Thoracic aorta (tissue), 2 donors: Measurements from ENCODE around the gene MS4A15. TPM values are rescaled to one million over a fixed set of nuclear protein-coding genes. Genes with fewer than 3 reads are reported as not detected.

Source experiments
- ATAC-seq: fragments of 150-250 bp; one replicate; pipeline ENCODE4 v1.8.0; 2017; ENCODE audit warnings: low read depth; ENCODE audit not compliant: insufficient number of reproducible peaks, low FRiP score
- DNase-seq: peaks from one replicate; pipeline ENCODE4 v3.0.0-alpha.2; 2020; ENCODE audit warnings: low spot score
- H3K27ac ChIP-seq, 2 donors: fragments of 200-600 bp; sonication (generic); 1 replicate in 1 of 2; 2 replicates in 1 of 2; pipeline ENCODE4 v1.5.1; 2016; ENCODE audit warnings: mild to moderate bottlenecking in 2 of 2, moderate library complexity in 2 of 2
- H3K27me3 ChIP-seq: fragments of 200-600 bp; sonication (generic); replicated peaks from 2 replicates; pipeline ENCODE4 v1.6.0; 2016; ENCODE audit warnings: mild to moderate bottlenecking; ENCODE audit not compliant: insufficient read depth
- H3K36me3 ChIP-seq: fragments of 200-600 bp; sonication (generic); one replicate; pipeline ENCODE4 v1.5.1; 2016
- H3K4me1 ChIP-seq, 2 donors: fragments of 200-600 bp; sonication (generic); 1 replicate in 1 of 2; 2 replicates in 1 of 2; pipeline versions ENCODE4 v1.5.1 to v1.6.0; 2016; ENCODE audit warnings: low read depth in 2 of 2, mild to moderate bottlenecking in 1 of 2; ENCODE audit not compliant: control insufficient read depth in 1 of 2
- H3K4me3 ChIP-seq: fragments of 200-600 bp; sonication (generic); 2 replicates; pipeline ENCODE4 v1.5.1; 2016; ENCODE audit warnings: mild to moderate bottlenecking
- H3K9me3 ChIP-seq: fragments of 200-600 bp; sonication (generic); 2 replicates; pipeline ENCODE4 v1.5.1; 2016
- total RNA-seq, 2 donors: library from RNA; depleted of rRNA; stranded (reverse); fragments of >200 nt; gene quantifications; one replicate each; pipeline versions ENCODE4 v1.1.0 to v1.2.3, GENCODE V29; 2016
- TF ChIP-seq, protein P1 (sequence below): fragments of 200-600 bp; sonication (generic); IDR thresholded peaks from one replicate; pipeline ENCODE4 v1.5.1; 2019; ENCODE audit warnings: antibody characterized with exemption

MS4A15 gene
- total RNA-seq, 2 donors from 2014 or later, result not detected

- ATAC-seq (no peak), DNase-seq (no peak)
- TF ChIP-seq, protein P1, sequence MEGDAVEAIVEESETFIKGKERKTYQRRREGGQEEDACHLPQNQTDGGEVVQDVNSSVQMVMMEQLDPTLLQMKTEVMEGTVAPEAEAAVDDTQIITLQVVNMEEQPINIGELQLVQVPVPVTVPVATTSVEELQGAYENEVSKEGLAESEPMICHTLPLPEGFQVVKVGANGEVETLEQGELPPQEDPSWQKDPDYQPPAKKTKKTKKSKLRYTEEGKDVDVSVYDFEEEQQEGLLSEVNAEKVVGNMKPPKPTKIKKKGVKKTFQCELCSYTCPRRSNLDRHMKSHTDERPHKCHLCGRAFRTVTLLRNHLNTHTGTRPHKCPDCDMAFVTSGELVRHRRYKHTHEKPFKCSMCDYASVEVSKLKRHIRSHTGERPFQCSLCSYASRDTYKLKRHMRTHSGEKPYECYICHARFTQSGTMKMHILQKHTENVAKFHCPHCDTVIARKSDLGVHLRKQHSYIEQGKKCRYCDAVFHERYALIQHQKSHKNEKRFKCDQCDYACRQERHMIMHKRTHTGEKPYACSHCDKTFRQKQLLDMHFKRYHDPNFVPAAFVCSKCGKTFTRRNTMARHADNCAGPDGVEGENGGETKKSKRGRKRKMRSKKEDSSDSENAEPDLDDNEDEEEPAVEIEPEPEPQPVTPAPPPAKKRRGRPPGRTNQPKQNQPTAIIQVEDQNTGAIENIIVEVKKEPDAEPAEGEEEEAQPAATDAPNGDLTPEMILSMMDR, result no peak
- Histone ChIP-seq H3K9me3 (no peaks in the 10 kb centered on the region), H3K4me3 (no peak overlapping the region), H3K36me3 (no peaks in the 10 kb centered on the region), H3K4me1 (no peaks in the 10 kb centered on the region), H3K27ac (no peak overlapping the region), H3K27me3 (no peaks in the 10 kb centered on the region)
Observed at GRCh38 chr11:60761436-60762190, 4.9 kb downstream of the MS4A15 start.

GRCh38 chr11:60762851-60763691, 6.4 kb downstream of the MS4A15 start:
- ATAC-seq (no peak), DNase-seq (no peak)
- no peak overlapping the region for H3K27ac ChIP-seq
- H3K4me3 ChIP-seq, result no peak overlapping the region
- H3K9me3 ChIP-seq, result no peaks in the 10 kb centered on the region
- no peaks in the 10 kb centered on the region for H3K4me1 ChIP-seq
- H3K36me3 ChIP-seq, result no peaks in the 10 kb centered on the region
- H3K27me3 ChIP-seq, result no peaks in the 10 kb centered on the region
- TF ChIP-seq, protein P1, result no peak

GRCh38 chr11:60763692-60764369, 7.2 kb downstream of the MS4A15 start:
- H3K9me3 ChIP-seq, result no peaks in the 10 kb centered on the region
- DNase-seq (no peak), ATAC-seq (no peak)
- no peak overlapping the region for H3K27ac ChIP-seq
- no peaks in the 10 kb centered on the region for H3K4me1 ChIP-seq
- no peak overlapping the region for H3K4me3 ChIP-seq
- TF ChIP-seq, protein P1, result no peak
- H3K36me3 ChIP-seq, result no peaks in the 10 kb centered on the region
- no peaks in the 10 kb centered on the region for H3K27me3 ChIP-seq

GRCh38 chr11:60764879-60765278, 8.2 kb downstream of the MS4A15 start:
- Histone ChIP-seq H3K36me3 (no peaks in the 10 kb centered on the region), H3K27ac (no peak overlapping the region), H3K4me1 (no peaks in the 10 kb centered on the region), H3K9me3 (no peaks in the 10 kb centered on the region), H3K4me3 (no peak overlapping the region), H3K27me3 (no peaks in the 10 kb centered on the region)
- no peak for ATAC-seq
- DNase-seq, result no peak
- TF ChIP-seq, protein P1, result no peak

DNA sequence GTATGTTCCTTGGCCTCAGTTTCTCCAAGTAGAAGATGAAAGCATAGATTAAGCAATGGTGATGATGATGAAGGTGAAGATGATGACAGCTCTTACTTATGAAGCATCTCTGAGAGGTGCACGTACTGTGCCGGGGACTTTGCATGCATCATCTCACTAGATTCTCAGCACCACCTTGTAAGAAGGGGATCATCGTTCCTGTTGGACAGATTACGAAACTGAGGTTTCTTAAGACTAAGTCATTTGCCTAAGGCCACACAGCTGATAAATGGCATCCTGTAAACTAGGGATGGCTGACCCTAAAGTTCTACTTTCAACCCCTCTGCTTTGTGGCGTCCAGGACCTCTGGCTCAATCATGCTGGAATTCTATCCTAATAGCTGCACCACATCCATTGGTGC, 8.7 kb downstream of the MS4A15 start:
- no peak overlapping the region for H3K4me3 ChIP-seq
- TF ChIP-seq, protein P1, result no peak
- H3K27ac ChIP-seq, result no peak overlapping the region
- H3K9me3 ChIP-seq, result no peaks in the 10 kb centered on the region
- H3K27me3 ChIP-seq, result no peaks in the 10 kb centered on the region
- DNase-seq, result no peak
- no peaks in the 10 kb centered on the region for H3K36me3 ChIP-seq
- ATAC-seq, result no peak
- no peaks in the 10 kb centered on the region for H3K4me1 ChIP-seq
